CD4-positive, alpha-beta T cell (primary cell): Measurements from ENCODE around the gene IFT57. TPM values are rescaled to one million over a fixed set of nuclear protein-coding genes. Genes with fewer than 3 reads are reported as not detected.

ENCODE experiments used
- ATAC-seq: fragments of 200-7000 bp; cut with Tn5 transposase; one replicate; pipeline ENCODE4 v1.10.0; 2022; ENCODE audit warnings: mild to moderate bottlenecking; ENCODE audit not compliant: poor library complexity
- CTCF ChIA-PET: fragments of 350-600 bp; sonication (Branson Sonifier 250); formaldehyde crosslinking; loops from one replicate; lab custom pipeline; 2021; ENCODE audit warnings: antibody characterized with exemption, inconsistent platforms; lab: Charles Lee
- POLR2A ChIA-PET: fragments of 350-600 bp; sonication (Branson Sonifier 250); formaldehyde crosslinking; loops from one replicate; lab custom pipeline; 2021; ENCODE audit warnings: antibody characterized with exemption, inconsistent platforms; lab: Charles Lee
- DNase-seq, 14 experiments: peaks; one replicate each; pipeline ENCODE4 v3.0.0-alpha.2; 2013 to 2020; ENCODE audit warnings: mixed read lengths in 2 of 14
- H3K27ac ChIP-seq, 2 donors: one replicate each; pipeline versions ENCODE4 v1.5.1 to v1.7.0; 2013; ENCODE audit warnings: low read length in 2 of 2, low read depth in 1 of 2, mild to moderate bottlenecking in 1 of 2
- H3K27me3 ChIP-seq, 2 experiments: 1 replicate in 1 of 2; 2 replicates in 1 of 2; pipeline versions ENCODE4 v1.6.1 to v1.7.0; 2013; ENCODE audit warnings: low read length in 2 of 2, control low read depth in 1 of 2, mild to moderate bottlenecking in 1 of 2, moderate library complexity in 1 of 2; ENCODE audit not compliant: insufficient read depth in 2 of 2, control insufficient read depth in 1 of 2
- H3K36me3 ChIP-seq: one replicate; pipeline ENCODE4 v1.6.1; 2013; ENCODE audit warnings: low read length, control low read depth; ENCODE audit not compliant: insufficient read depth
- H3K4me1 ChIP-seq: one replicate; pipeline ENCODE4 v1.6.1; 2013; ENCODE audit warnings: low read length, control low read depth; ENCODE audit not compliant: insufficient read depth
- H3K4me3 ChIP-seq: one replicate; pipeline ENCODE4 v1.5.1; 2013; ENCODE audit warnings: mild to moderate bottlenecking, low read length, moderate library complexity
- H3K9me3 ChIP-seq, 2 experiments: 1 replicate in 1 of 2; 2 replicates in 1 of 2; pipeline versions ENCODE4 v1.6.1 to v1.7.0; 2013; ENCODE audit warnings: low read length in 2 of 2, mild to moderate bottlenecking in 2 of 2, control low read depth in 1 of 2, moderate library complexity in 1 of 2; ENCODE audit not compliant: control insufficient read depth in 1 of 2, insufficient read depth in 1 of 2
- H3K27ac Mint-ChIP-seq: one replicate; pipeline ENCODE4 v1.8.0; 2020; ENCODE audit warnings: mixed read lengths
- H3K27me3 Mint-ChIP-seq: one replicate; pipeline ENCODE4 v1.8.0; 2021; ENCODE audit warnings: mixed read lengths
- H3K36me3 Mint-ChIP-seq: one replicate; pipeline ENCODE4 v1.8.0; 2021; ENCODE audit warnings: low read depth, mixed read lengths
- H3K4me1 Mint-ChIP-seq: one replicate; pipeline ENCODE4 v1.8.0; 2021; ENCODE audit warnings: low read depth, mixed read lengths
- H3K4me3 Mint-ChIP-seq: one replicate; pipeline ENCODE4 v1.8.0; 2020; ENCODE audit warnings: mild to moderate bottlenecking, mixed read lengths
- H3K9me3 Mint-ChIP-seq: one replicate; pipeline ENCODE4 v1.8.0; 2020; ENCODE audit warnings: mixed read lengths
- intact Hi-C, 2 experiments: fragments of 100-400 bp; cut with DNase I in 1 of 2; cut with micrococcal nuclease in 1 of 2; formaldehyde crosslinking; loops; one replicate each; pipeline versions ENCODE4 v1.15.1 to v1.9.0; 2023 to 2025; cut with DNase I, micrococcal nuclease
- total RNA-seq, 174 experiments: library from RNA in 2 of 174; stranded (reverse) in 2 of 174; gene quantifications; one replicate each; pipeline ENCODE4 v1.2.3 and lab custom pipeline; 2021 to 2026
- TF ChIP-seq, protein P1 (sequence below): fragments of 200-600 bp; IDR thresholded peaks from one replicate; pipeline ENCODE4 v1.8.0; 2022; ENCODE audit warnings: antibody characterized with exemption, mild to moderate bottlenecking

The IFT57 gene
- total RNA-seq, 2 experiments from 2014 or later, result 56.6 to 58.6 TPM

DNA sequence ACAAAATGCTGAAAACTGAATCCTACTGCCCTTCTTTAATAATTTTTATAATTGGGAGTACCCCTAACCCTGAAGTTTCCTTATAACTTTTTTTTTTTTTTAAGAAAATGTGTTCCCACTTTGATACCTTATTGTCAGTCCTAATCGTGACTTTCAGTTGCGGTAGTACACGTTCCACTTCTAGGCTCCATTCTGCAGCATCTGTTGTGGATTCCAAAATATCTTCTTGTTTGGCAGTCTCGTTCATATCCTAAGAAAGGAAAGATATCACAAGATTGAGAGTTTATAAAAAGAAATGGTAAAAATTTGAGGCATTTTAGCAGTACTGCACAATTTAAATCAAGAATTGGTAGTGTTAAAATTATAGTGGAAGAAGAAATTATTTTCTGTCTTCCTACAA, 30.8 kb downstream of the IFT57 start:
- Mint-ChIP-seq H3K36me3 (peaks cover 70% of the 10 kb centered on the region), H3K9me3 (no peaks in the 10 kb centered on the region), H3K4me1 (no peaks in the 10 kb centered on the region), H3K27me3 (no peaks in the 10 kb centered on the region), H3K27ac (no peak overlapping the region), H3K4me3 (no peak overlapping the region)
- ChIA-PET CTCF (no interaction called here), POLR2A (no interaction called here)
- intact Hi-C loops, result no loop called here
- Histone ChIP-seq H3K4me3 (no peak overlapping the region), H3K27me3 (no peaks in the 10 kb centered on the region), H3K36me3 (peaks cover 28% of the 10 kb centered on the region), H3K27ac (no peak overlapping the region), H3K4me1 (no peaks in the 10 kb centered on the region), H3K9me3 (peaks cover 0 to 4% of the 10 kb centered on the region in 2 experiments)
- no peak for DNase-seq
- ATAC-seq, result no peak
- TF ChIP-seq, protein P1, sequence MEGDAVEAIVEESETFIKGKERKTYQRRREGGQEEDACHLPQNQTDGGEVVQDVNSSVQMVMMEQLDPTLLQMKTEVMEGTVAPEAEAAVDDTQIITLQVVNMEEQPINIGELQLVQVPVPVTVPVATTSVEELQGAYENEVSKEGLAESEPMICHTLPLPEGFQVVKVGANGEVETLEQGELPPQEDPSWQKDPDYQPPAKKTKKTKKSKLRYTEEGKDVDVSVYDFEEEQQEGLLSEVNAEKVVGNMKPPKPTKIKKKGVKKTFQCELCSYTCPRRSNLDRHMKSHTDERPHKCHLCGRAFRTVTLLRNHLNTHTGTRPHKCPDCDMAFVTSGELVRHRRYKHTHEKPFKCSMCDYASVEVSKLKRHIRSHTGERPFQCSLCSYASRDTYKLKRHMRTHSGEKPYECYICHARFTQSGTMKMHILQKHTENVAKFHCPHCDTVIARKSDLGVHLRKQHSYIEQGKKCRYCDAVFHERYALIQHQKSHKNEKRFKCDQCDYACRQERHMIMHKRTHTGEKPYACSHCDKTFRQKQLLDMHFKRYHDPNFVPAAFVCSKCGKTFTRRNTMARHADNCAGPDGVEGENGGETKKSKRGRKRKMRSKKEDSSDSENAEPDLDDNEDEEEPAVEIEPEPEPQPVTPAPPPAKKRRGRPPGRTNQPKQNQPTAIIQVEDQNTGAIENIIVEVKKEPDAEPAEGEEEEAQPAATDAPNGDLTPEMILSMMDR, result no peak

DNA sequence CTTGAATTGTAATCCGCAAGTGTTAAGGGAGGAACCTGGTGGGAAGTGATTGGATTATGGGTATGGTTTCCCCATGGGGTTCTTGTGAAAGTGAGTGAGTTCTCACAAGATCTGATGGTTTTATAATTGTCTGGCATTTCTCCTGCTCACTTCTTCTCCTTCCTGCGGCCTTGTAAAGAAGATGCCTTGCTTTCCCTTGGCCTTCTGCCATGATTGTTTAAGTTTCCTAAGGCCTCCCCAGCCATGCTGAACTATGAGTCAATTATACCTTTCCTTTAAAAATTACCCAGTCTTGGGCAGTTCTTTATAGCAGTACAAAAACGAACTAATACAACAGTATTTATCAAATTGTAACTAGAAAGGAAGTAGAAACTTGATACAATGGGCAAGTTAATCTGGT, 31.9 kb downstream of the IFT57 start:
- Mint-ChIP-seq H3K36me3 (peaks cover 76% of the 10 kb centered on the region), H3K9me3 (no peaks in the 10 kb centered on the region), H3K27me3 (no peaks in the 10 kb centered on the region), H3K27ac (no peak overlapping the region), H3K4me3 (no peak overlapping the region), H3K4me1 (no peaks in the 10 kb centered on the region)
- Histone ChIP-seq H3K27ac (no peak overlapping the region), H3K36me3 (peaks cover 32% of the 10 kb centered on the region), H3K4me1 (no peaks in the 10 kb centered on the region), H3K9me3 (peaks cover 2 to 5% of the 10 kb centered on the region in 2 experiments), H3K4me3 (no peak overlapping the region), H3K27me3 (no peaks in the 10 kb centered on the region)
- ATAC-seq, result no peak
- no peak for DNase-seq
- TF ChIP-seq, protein P1, result no peak
- ChIA-PET CTCF (no interaction called here), POLR2A (interaction anchor here (0.5 kb wide), 1 partner anchor 409 kb away, joined by 3 read pairs; no protein-coding TSS in a partner anchor)
- intact Hi-C loops, result no loop called here

DNA sequence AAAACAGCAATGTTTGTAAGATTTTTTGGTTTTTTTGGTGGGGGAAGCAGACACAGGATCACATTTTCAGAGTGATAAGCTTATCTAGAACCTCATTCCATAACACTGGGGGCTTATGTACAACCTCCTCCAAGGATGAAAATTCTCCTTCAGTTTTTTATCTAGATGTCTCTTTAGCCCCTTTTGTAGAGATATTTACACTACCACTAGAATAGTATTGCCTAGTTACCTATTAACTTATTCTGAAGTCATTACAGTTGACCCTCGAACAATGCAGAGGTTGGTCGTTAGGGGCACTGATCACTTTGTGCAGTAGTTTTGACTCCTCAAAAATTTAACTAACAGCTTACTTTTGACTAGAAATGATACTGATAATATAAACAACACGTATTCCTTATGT, 32.8 kb downstream of the IFT57 start:
- no peaks in the 10 kb centered on the region for H3K27me3 Mint-ChIP-seq
- Histone ChIP-seq H3K4me1 (no peaks in the 10 kb centered on the region), H3K27me3 (no peaks in the 10 kb centered on the region), H3K27ac (no peak overlapping the region), H3K9me3 (peaks cover 3 to 8% of the 10 kb centered on the region in 2 experiments), H3K4me3 (no peak overlapping the region), H3K36me3 (peaks cover 32% of the 10 kb centered on the region)
- DNase-seq (no peak), ATAC-seq (no peak)
- no peaks in the 10 kb centered on the region for H3K9me3 Mint-ChIP-seq
- TF ChIP-seq, protein P1, result no peak
- H3K27ac Mint-ChIP-seq, result no peak overlapping the region
- intact Hi-C loops, result no loop called here
- H3K36me3 Mint-ChIP-seq, result peaks cover 77% of the 10 kb centered on the region
- POLR2A ChIA-PET, result no interaction called here
- CTCF ChIA-PET, result no interaction called here
- H3K4me3 Mint-ChIP-seq, result no peak overlapping the region
- no peaks in the 10 kb centered on the region for H3K4me1 Mint-ChIP-seq
